Lung (tissue), 12 donors: Measurements from ENCODE around the gene TPRA1. TPM values are rescaled to one million over a fixed set of nuclear protein-coding genes. Genes with fewer than 3 reads are reported as not detected.

ENCODE experiments used
- ATAC-seq: fragments of 200-7000 bp; cut with Tn5 transposase; one replicate; pipeline ENCODE4 v1.9.1; 2020; ENCODE audit warnings: moderate number of reproducible peaks; ENCODE audit not compliant: insufficient read depth, low FRiP score
- DNase-seq, 3 donors: peaks; one replicate each; pipeline ENCODE4 v3.0.0-alpha.2; 2013 to 2017
- H3K27ac ChIP-seq, 2 donors: one replicate each; pipeline ENCODE4 v1.5.1; 2013; ENCODE audit warnings: mild to moderate bottlenecking in 2 of 2, moderate library complexity in 2 of 2, control low read depth in 1 of 2, inconsistent platforms in 1 of 2, low read depth in 1 of 2, low read length in 1 of 2
- H3K27me3 ChIP-seq, 3 donors: one replicate each; pipeline ENCODE4 v1.5.1; 2013; ENCODE audit warnings: low read length in 2 of 3; ENCODE audit not compliant: control insufficient read depth in 3 of 3, insufficient read depth in 3 of 3
- H3K36me3 ChIP-seq, 4 donors: one replicate each; pipeline ENCODE4 v1.5.1; 2013; ENCODE audit warnings: low read length in 4 of 4, mild to moderate bottlenecking in 1 of 4, moderate library complexity in 1 of 4; ENCODE audit not compliant: control insufficient read depth in 4 of 4, insufficient read depth in 4 of 4
- H3K4me1 ChIP-seq, 5 donors: one replicate each; pipeline ENCODE4 v1.5.1; 2013; ENCODE audit warnings: low read length in 5 of 5, mild to moderate bottlenecking in 2 of 5, moderate library complexity in 1 of 5; ENCODE audit not compliant: control insufficient read depth in 5 of 5, insufficient read depth in 5 of 5
- H3K4me3 ChIP-seq: one replicate; pipeline ENCODE4 v1.5.1; 2013; ENCODE audit warnings: mild to moderate bottlenecking, control low read depth, moderate library complexity
- H3K9ac ChIP-seq, 2 donors: one replicate each; pipeline ENCODE4 v1.5.1; 2013; ENCODE audit warnings: low read length in 2 of 2, control low read depth in 1 of 2; ENCODE audit not compliant: insufficient read depth in 1 of 2
- H3K9me3 ChIP-seq, 4 donors: one replicate each; pipeline ENCODE4 v1.5.1; 2013; ENCODE audit warnings: low read length in 3 of 4, mild to moderate bottlenecking in 1 of 4, moderate library complexity in 1 of 4; ENCODE audit not compliant: control insufficient read depth in 4 of 4, insufficient read depth in 3 of 4
- CTCF ChIP-seq: IDR thresholded peaks from 2 replicates; pipeline ENCODE4 v1.5.1; 2012; ENCODE audit warnings: mild to moderate bottlenecking; ENCODE audit errors: control extremely low read depth, extremely low read depth
- WGBS, 2 donors: extraction: QIAGEN DNeasy Blood & Tissue Kit; methylation state at CpG; one replicate each; pipeline ENCODE4 v1.1.7; 2013; 5-methylcytosine and 5-hydroxymethylcytosine counted together
- polyA plus RNA-seq, 2 donors: library from polyadenylated mRNA; stranded (reverse); fragments of 200-250 nt; gene quantifications; one replicate each; pipeline ENCODE4 v1.2.1, GENCODE V29; 2013
- total RNA-seq, 2 donors: library from RNA; depleted of rRNA in 1 of 2; stranded (reverse); fragments of >200 nt in 1 of 2; gene quantifications; one replicate each; pipeline ENCODE4 v1.2.1, GENCODE V29; 2014 to 2021
- donor health status: control.
- donor health status: control.
- donor health status: Bipolar disorder and iron deficiency.
- donor health status: healthy.
- donor health status: DM: yes; HTN: yes; CAD: no.

The TPRA1 gene
- total and polyA plus RNA-seq, 4 donors, result 28.9 to 53.2 (median 38.0) TPM

- H3K9ac ChIP-seq, result no peak overlapping the region
- peaks cover 0 to 49% (median 15%) of the 10 kb centered on the region in 4 donors for H3K36me3 ChIP-seq
- TF ChIP-seq CTCF, result no peak
- no peak for DNase-seq
- H3K4me3 ChIP-seq, result no peak overlapping the region
- ATAC-seq, result no peak
- 92 to 94% methylated on average over 6 of the region's 6 CpGs for WGBS, 2 donors
- peaks cover 0 to 14% (median 0%) of the 10 kb centered on the region in 5 donors for H3K4me1 ChIP-seq
- H3K9me3 ChIP-seq, result no peaks in the 10 kb centered on the region
- H3K27ac ChIP-seq, result no peak overlapping the region
- no peaks in the 10 kb centered on the region for H3K27me3 ChIP-seq
These were observed 11.7 kb downstream of the TPRA1 start for GRCh38 chr3:127578802-127579201.

- no peak for ATAC-seq
- no peak for DNase-seq
- TF ChIP-seq CTCF, result no peak
- Histone ChIP-seq H3K9me3 (no peaks in the 10 kb centered on the region), H3K36me3 (peaks cover 0 to 55% (median 18%) of the 10 kb centered on the region in 4 donors), H3K4me1 (peaks cover 0 to 14% (median 0%) of the 10 kb centered on the region in 5 donors), H3K27me3 (no peaks in the 10 kb centered on the region), H3K9ac (no peak overlapping the region), H3K27ac (no peak overlapping the region), H3K4me3 (no peak overlapping the region)
- 88 to 91% methylated on average over 2 of the region's 2 CpGs for WGBS, 2 donors
These were observed 12.4 kb downstream of the TPRA1 start for GRCh38 chr3:127578168-127578567.

- Histone ChIP-seq H3K36me3 (peaks cover 0 to 62% (median 22%) of the 10 kb centered on the region in 4 donors), H3K4me1 (peaks cover 0 to 14% (median 0%) of the 10 kb centered on the region in 5 donors), H3K9me3 (no peaks in the 10 kb centered on the region), H3K27me3 (no peaks in the 10 kb centered on the region), H3K27ac (no peak overlapping the region), H3K4me3 (no peak overlapping the region), H3K9ac (no peak overlapping the region)
- TF ChIP-seq CTCF, result no peak
- 92 to 95% methylated on average over 7 of the region's 7 CpGs for WGBS, 2 donors
- ATAC-seq (no peak), DNase-seq (no peak)
These were observed 13.1 kb downstream of the TPRA1 start for GRCh38 chr3:127577448-127577847.
